Choroid plexus epithelial cell (primary cell): ENCODE results near the gene MTHFD1L.
A peak's percentile ranks its signal among the peaks of the same experiment; 100 is the strongest.

Experiments used
- DNase-seq: peaks from one replicate; pipeline ENCODE4 v3.0.0-alpha.2; 2010; ENCODE audit warnings: low read depth
- H3K4me3 ChIP-seq: 2 replicates; pipeline ENCODE4 v1.5.1; 2011; ENCODE audit warnings: low read depth, mild to moderate bottlenecking, control low read depth, low read length, moderate library complexity
- TF ChIP-seq, protein P1 (sequence below): conservative IDR thresholded peaks from 2 replicates; pipeline ENCODE4 v1.5.1; 2011; ENCODE audit warnings: low read depth, mild to moderate bottlenecking, control low read depth, inconsistent platforms, low read length, moderate library complexity

MTHFD1L gene

DNA sequence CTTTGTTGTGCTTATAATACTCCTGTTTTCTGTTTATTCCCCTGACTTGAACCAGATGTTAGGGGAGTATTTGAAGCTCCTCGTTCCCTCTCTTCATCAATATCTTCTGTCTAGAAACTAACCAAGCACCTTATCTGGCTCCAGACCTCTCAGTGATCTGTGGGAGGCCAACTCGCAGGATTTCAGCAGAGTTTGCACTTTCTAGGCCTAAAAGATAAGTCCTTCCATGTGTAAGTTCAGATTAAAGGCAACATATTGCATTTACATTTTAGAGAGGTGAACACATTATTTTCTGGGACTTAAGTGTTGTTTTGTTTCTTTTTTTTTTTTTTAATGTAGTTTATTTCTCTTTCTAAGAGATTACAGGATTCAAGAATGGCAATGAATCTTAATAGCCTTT, 234.8 kb downstream of the MTHFD1L start:
- no peak overlapping the region for H3K4me3 ChIP-seq
- TF ChIP-seq, protein P1, sequence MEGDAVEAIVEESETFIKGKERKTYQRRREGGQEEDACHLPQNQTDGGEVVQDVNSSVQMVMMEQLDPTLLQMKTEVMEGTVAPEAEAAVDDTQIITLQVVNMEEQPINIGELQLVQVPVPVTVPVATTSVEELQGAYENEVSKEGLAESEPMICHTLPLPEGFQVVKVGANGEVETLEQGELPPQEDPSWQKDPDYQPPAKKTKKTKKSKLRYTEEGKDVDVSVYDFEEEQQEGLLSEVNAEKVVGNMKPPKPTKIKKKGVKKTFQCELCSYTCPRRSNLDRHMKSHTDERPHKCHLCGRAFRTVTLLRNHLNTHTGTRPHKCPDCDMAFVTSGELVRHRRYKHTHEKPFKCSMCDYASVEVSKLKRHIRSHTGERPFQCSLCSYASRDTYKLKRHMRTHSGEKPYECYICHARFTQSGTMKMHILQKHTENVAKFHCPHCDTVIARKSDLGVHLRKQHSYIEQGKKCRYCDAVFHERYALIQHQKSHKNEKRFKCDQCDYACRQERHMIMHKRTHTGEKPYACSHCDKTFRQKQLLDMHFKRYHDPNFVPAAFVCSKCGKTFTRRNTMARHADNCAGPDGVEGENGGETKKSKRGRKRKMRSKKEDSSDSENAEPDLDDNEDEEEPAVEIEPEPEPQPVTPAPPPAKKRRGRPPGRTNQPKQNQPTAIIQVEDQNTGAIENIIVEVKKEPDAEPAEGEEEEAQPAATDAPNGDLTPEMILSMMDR: no peak
- DNase-seq: no peak

DNA sequence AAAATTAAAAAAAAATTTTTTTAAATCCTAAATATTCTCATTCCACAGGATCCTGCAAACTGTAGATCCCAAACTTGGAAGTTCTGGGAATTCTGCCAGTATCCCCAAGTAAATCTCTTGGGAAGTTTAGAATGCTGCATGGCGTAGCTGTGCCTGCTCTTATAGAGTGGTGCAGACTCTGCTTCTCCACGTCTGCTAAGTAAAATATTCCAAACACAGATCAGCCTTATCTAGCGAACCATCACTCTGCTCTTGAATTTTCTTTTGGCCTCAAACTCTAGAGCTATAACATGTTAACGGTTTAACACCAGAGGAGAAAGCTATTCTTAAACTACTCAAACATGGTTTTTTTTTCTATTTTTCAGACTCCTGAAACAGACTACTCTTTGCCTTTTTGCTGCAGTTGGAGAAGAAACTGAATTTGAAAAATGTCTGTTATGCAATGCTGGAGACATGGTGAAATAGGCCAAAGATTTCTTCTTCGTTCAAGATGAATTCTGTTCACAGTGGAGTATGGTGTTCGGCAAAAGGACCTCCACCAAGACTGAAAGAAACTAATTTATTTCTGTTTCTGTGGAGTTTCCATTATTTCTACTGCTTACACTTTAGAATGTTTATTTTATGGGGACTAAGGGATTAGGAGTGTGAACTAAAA, 235.8 kb downstream of the MTHFD1L start:
- peak; percentile 66 for DNase-seq
- H3K4me3 ChIP-seq: no peak overlapping the region
- TF ChIP-seq, protein P1: no peak

DNA sequence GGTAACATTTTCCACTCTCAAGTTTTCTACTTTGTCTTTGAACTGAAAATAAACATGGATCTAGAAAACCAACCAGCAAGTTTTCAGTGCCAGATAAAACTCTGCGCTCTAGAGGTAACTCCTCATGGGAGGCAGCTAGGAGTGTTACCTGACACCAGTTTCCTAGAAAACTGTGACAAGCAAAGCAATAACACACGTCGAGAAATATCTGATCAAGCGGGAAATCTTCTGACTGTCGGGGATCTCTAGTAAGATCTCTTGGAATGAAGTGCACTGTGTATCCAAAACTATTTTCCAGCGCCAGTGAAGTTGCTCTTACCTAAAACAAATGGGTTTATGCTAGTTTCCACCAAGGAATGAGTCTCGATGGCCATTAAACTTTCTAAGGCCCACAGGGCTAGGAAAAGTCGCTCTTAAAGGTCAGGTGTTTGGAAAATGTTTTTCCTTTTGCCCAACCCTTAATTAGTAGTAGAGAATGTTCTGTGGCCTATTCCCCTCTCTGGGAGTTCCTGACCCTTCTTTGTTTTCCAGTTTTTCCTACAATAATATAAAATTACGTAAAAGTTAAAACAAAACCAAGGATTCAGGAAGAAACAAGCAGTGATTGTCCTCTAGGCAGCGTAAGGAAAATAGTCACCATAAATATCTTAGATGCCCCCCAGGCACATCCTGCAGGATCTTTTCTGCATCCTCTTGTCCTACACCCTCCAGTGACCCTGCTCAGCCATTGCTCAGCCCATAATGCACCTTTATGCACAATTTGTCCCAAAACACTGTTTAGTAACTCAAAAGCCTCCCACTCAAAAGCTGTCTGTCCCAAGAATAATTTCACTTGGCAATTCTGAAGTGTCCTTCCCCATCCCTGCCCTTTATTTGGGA, 236.6 kb downstream of the MTHFD1L start:
- TF ChIP-seq, protein P1: no peak
- DNase-seq: no peak
- H3K4me3 ChIP-seq: no peak overlapping the region

DNA sequence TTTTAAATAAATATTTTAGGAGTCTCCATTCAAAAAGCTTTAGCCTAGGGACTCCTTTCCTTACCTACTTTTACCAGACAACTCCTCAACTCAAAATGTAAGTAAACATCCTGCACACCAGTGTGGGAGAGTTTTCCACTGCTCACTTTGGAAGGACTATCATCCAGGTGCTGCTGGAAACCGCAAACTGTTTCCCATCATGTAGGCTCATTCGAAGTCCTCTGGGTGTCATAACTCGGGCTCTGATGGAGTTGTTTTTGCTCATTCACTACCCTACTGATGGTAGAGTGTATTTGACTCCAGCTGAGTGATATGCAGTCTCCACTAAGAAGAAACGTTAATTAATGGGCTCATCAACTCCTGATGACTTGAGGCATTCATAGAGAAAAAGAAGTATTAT, 237.8 kb downstream of the MTHFD1L start:
- no peak for DNase-seq
- TF ChIP-seq, protein P1: no peak
- no peak overlapping the region for H3K4me3 ChIP-seq

DNA sequence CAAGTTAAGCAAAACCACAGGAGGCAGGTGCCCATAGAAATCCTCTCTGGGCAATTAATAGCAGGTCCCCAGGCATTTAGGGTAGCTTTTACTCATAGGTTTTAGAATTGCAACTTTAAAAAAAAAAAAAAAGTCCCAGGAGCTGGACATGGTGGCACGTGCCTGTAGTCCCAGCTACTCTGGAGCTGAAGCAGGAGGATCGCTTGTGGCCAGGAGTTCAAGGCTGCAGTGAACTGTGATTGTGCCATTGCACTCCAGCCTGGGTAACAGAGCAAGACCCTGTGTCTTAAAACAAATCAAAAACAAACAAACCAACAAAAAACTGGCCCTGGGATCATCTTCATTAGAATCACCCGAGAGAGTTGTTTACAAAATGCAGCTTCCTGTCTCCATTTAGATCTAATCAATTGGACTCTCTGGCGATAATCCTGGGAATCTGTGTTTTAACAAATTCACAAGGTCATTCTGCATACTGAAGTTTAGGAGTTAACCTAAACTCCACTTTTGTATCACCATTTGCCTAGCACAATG, 242.5 kb downstream of the MTHFD1L start:
- DNase-seq: no peak
- H3K4me3 ChIP-seq: no peak overlapping the region
- TF ChIP-seq, protein P1: no peak

DNA sequence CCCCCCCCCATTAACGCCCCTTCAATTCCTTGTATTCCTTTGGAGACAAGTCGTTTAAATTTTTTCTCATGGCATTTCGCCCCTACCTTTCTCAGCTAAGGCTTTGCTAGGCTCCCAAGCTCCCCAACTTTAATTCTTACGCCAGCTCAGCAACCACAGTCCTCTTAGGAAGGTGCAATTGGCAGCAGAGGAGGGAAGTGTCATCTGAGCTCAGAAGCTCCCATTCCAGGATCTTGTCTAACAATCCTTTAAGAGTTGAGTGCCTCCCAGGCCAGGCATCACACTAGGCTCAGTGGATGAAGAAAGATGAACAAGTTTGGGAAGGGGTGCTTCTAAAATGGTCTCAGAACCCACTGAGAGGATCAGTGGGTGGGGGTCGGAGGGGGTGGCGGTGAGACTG, 243.0 kb downstream of the MTHFD1L start:
- DNase-seq: no peak
- no peak overlapping the region for H3K4me3 ChIP-seq
- TF ChIP-seq, protein P1: no peak

DNA sequence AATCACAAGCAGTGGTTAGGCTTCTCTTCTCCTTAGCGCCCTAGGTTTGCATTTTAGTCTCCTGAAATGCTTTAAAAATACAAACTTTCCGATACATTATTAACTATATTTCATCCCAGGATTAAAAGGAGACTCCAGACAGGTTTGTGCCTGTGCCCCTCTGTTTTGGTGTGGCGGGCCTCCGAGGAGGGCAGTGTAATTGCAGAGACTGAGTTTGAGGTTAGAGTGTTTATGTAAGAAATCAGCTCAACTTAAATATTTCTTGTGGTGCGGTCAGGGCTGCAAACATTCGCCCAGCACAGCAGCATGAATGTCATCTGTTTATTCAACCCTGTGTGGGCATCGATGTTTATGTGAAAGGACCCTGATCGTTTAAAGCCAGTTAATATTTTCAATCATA, 243.9 kb downstream of the MTHFD1L start:
- no peak overlapping the region for H3K4me3 ChIP-seq
- TF ChIP-seq, protein P1: no peak
- DNase-seq: peak; percentile 39
